ENCODE data around the gene ART1. TPM values are rescaled to one million over a fixed set of nuclear protein-coding genes. Genes with fewer than 3 reads are reported as not detected.

ART1 gene
- total RNA-seq, 4 donors from 2014 or later, result 23.2 to 94.9 (median 41.7) TPM

GRCh38 chr11:3710485-3711259 lies 65.7 kb downstream of the ART1 start:
- ATAC-seq (peak; percentile 17 to 57), DNase-seq (no peak)
- no peak overlapping the region for H3K4me3 ChIP-seq
- H3K27ac ChIP-seq, result peak overlapping the region; percentile 83 to 91 (median 86)
- in situ Hi-C loops (cut with MboI; ENCODE audit: low sequenced_read_pairs in 4 of 4) (no loop called here), intact Hi-C loops (cut with DNase I; ENCODE audit: low total_unique reads) (loop anchor here (2.0 kb wide), 1 partner anchor 66 kb away; the partner anchor contains the start of gene ART1)
- H3K36me3 ChIP-seq, result peaks cover 0 to 14% of the 10 kb centered on the region in 2 donors
- peaks cover 57 to 59% of the 10 kb centered on the region in 2 donors for H3K4me1 ChIP-seq
- H3K27me3 ChIP-seq, result no peaks in the 10 kb centered on the region
- H3K9me3 ChIP-seq, result no peaks in the 10 kb centered on the region
- no peak for TF ChIP-seq POLR2A (IDR thresholded peaks at IDR 0.05)
- no peak for TF ChIP-seq CTCF (IDR thresholded peaks at IDR 0.05 in 4 of 5, conservative IDR thresholded peaks at IDR 0.05 in 1 of 5)

- H3K36me3 ChIP-seq, result peaks cover 0 to 21% of the 10 kb centered on the region in 2 donors
- H3K27ac ChIP-seq, result peak overlapping the region; percentile 83 to 91 (median 86)
- intact Hi-C loops (cut with DNase I; ENCODE audit: low total_unique reads), result no loop called here
- no peak overlapping the region for H3K4me3 ChIP-seq
- TF ChIP-seq POLR2A (IDR thresholded peaks at IDR 0.05) (no peak), CTCF (IDR thresholded peaks at IDR 0.05 in 4 of 5, conservative IDR thresholded peaks at IDR 0.05 in 1 of 5) (no peak)
- H3K9me3 ChIP-seq, result no peaks in the 10 kb centered on the region
- peaks cover 56 to 61% of the 10 kb centered on the region in 2 donors for H3K4me1 ChIP-seq
- no peaks in the 10 kb centered on the region for H3K27me3 ChIP-seq
- ATAC-seq, result no peak
- DNase-seq, result no peak
- in situ Hi-C loops (cut with MboI; ENCODE audit: low sequenced_read_pairs in 4 of 4), result no loop called here
Measured at GRCh38 chr11:3712274-3712673, 67.3 kb downstream of the ART1 start.

Other genes with a start within 250 kb of the ART1 start
- gene ART5, start 3.1 kb upstream of the ART1 start, total RNA-seq, result 1 to 10 TPM; 1.1 to 8.5 (median 2.2) TPM
- gene CHRNA10, start 26.3 kb downstream of the ART1 start, total RNA-seq, result 1 to 10 TPM in 1 of 4 donors, under 1 TPM in 1, not detected in 2; 0.24 to 3.3 TPM
- 100 to 1,000 TPM in 2 of 4 donors, 10 to 100 TPM in 2; 65.2 to 128 (median 102) TPM for gene NUP98, start 152.4 kb downstream of the ART1 start, total RNA-seq
- gene PGAP2, start 163.4 kb downstream of the ART1 start, total RNA-seq, result 1 to 10 TPM; 4.6 to 8.0 (median 6.5) TPM
- gene RHOG, start 195.8 kb downstream of the ART1 start, total RNA-seq, result 10 to 100 TPM; 38.0 to 77.4 (median 46.9) TPM
- gene STIM1, start 210.5 kb downstream of the ART1 start, total RNA-seq, result 100 to 1,000 TPM in 1 of 4 donors, 10 to 100 TPM in 3; 45.9 to 132 (median 87.3) TPM

Data from gastrocnemius medialis (tissue), 4 donors.